ENCODE data around the gene KLC1. TPM values are rescaled to one million over a fixed set of nuclear protein-coding genes. Genes with fewer than 3 reads are reported as not detected.

Gene KLC1
- total RNA-seq, 1 experiment from 2014 or later = 121 TPM

GRCh38 chr14:103741876-103742275, 112.9 kb downstream of the KLC1 start:
- no peak for TF ChIP-seq EZH2phosphoT487 (IDR thresholded peaks at IDR 0.05; ENCODE audit: borderline replicate concordance)
- TF ChIP-seq ZBTB33 (IDR thresholded peaks at IDR 0.05; ENCODE audit: extremely low read depth, insufficient replicate concordance, low read length) = no peak
- no peak for TF ChIP-seq CBX3 (IDR thresholded peaks at IDR 0.05; ENCODE audit: low read depth)
- no peak for TF ChIP-seq EGR1 (IDR thresholded peaks at IDR 0.05; ENCODE audit: low read depth)
- TF ChIP-seq, protein P1, sequence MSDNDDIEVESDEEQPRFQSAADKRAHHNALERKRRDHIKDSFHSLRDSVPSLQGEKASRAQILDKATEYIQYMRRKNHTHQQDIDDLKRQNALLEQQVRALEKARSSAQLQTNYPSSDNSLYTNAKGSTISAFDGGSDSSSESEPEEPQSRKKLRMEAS (IDR thresholded peaks at IDR 0.05) = no peak
- TF ChIP-seq EZH2 (IDR thresholded peaks at IDR 0.05) = no peak
- TF ChIP-seq JUND (IDR thresholded peaks at IDR 0.05) = no peak
- no peak for TF ChIP-seq YY1 (IDR thresholded peaks at IDR 0.05; ENCODE audit: extremely low read depth, insufficient replicate concordance, low read depth, low read length)
- TF ChIP-seq, protein P2, sequence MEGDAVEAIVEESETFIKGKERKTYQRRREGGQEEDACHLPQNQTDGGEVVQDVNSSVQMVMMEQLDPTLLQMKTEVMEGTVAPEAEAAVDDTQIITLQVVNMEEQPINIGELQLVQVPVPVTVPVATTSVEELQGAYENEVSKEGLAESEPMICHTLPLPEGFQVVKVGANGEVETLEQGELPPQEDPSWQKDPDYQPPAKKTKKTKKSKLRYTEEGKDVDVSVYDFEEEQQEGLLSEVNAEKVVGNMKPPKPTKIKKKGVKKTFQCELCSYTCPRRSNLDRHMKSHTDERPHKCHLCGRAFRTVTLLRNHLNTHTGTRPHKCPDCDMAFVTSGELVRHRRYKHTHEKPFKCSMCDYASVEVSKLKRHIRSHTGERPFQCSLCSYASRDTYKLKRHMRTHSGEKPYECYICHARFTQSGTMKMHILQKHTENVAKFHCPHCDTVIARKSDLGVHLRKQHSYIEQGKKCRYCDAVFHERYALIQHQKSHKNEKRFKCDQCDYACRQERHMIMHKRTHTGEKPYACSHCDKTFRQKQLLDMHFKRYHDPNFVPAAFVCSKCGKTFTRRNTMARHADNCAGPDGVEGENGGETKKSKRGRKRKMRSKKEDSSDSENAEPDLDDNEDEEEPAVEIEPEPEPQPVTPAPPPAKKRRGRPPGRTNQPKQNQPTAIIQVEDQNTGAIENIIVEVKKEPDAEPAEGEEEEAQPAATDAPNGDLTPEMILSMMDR (IDR thresholded peaks at IDR 0.05 in 2 of 3, conservative IDR thresholded peaks at IDR 0.05 in 1 of 3; ENCODE audit: borderline replicate concordance in 1 of 3, insufficient read depth in 1 of 3, low read depth in 2 of 3, low read length in 2 of 3) = no peak
- no peak for TF ChIP-seq FOSL1 (IDR thresholded peaks at IDR 0.05; ENCODE audit: low read depth)
- TF ChIP-seq SRF (IDR thresholded peaks at IDR 0.05; ENCODE audit: low read depth) = no peak
- no peak for TF ChIP-seq SP1 (IDR thresholded peaks at IDR 0.05; ENCODE audit: low read depth)
- TF ChIP-seq RAD21 (IDR thresholded peaks at IDR 0.05; ENCODE audit: low read depth) = no peak
- no peaks in the 10 kb centered on the region for H3K9me2 ChIP-seq (ENCODE audit: insufficient read depth)
- no peaks in the 10 kb centered on the region for H3K27me3 ChIP-seq (ENCODE audit: insufficient read depth, low read length)
- peaks cover 0 to 3% of the 10 kb centered on the region in 2 experiments; a peak in 2 of 4 replicates for H3K36me3 ChIP-seq (ENCODE audit: control insufficient read depth in 1 of 2, insufficient read depth in 2 of 2, low read length in 2 of 2)
- H3K9ac ChIP-seq (ENCODE audit: low read length) = no peak overlapping the region
- no peak overlapping the region for H3K4me2 ChIP-seq (ENCODE audit: low read length)
- no peak overlapping the region for H2AFZ ChIP-seq (ENCODE audit: low read depth, low read length, poor library complexity, severe bottlenecking)
- H3K9me3 ChIP-seq (ENCODE audit: control insufficient read depth in 1 of 2, insufficient read depth in 1 of 2, low read depth in 1 of 2, low read length in 2 of 2) = no peaks in the 10 kb centered on the region
- H3K27ac ChIP-seq (ENCODE audit: low read depth, low read length) = no peak overlapping the region
- no TSS peak for BruUV-seq (replicated peaks)
- ChIA-PET RAD21 (ENCODE audit: low non-redundant PET in 1 of 2, low total read pairs in 2 of 2, uncharacterized antibody in 2 of 2, unreplicated experiment in 2 of 2) (no interaction called here), POLR2A (no interaction called here), CTCF (no interaction called here)
- H3K4me3 ChIP-seq (replicated peaks in 1 of 2; ENCODE audit: low read depth in 1 of 2, low read length in 2 of 2) = no peak overlapping the region
- no peaks in the 10 kb centered on the region for H4K20me1 ChIP-seq (ENCODE audit: insufficient read depth)
- H3K79me2 ChIP-seq (ENCODE audit: insufficient read depth, low read length) = no peaks in the 10 kb centered on the region
- no peak for ATAC-seq
- H3K4me1 ChIP-seq (ENCODE audit: control insufficient read depth in 1 of 2, insufficient read depth in 2 of 2, low read length in 2 of 2) = no peaks in the 10 kb centered on the region
- DNase-seq (ENCODE audit: low read depth, low spot score) = no peak
- intact Hi-C loops (cut with micrococcal nuclease) = no loop called here

Measured in HCT116 (cell line).